ENCODE results near the gene PHACTR1.
"Not testable (repeated sequence)": the region's sequence is repeated elsewhere in the genome, so short reads cannot be mapped to it uniquely, and the experiment has no call there.

The PHACTR1 gene

DNA sequence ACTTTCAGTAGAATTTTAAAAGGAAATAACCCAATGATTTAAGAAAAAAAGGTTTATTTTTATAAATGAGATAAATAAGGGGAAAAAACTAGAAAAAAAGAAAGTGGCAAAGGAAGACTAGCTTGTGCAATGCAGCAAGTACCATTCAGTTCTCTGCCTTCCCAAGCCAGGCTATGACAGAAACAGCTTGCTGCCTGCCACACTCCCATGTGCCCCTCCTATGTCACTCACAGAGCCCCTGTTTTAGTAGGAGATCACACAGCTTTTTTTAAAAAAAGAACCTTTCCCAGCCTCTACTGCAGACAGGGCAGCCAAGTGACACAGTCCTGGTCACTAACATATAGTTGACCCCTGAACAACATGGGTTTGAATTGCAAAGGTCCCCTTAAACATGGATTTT lies 598.2 kb downstream of the PHACTR1 start:
- DNase-seq (ENCODE audit: low read depth), result no peak

DNA sequence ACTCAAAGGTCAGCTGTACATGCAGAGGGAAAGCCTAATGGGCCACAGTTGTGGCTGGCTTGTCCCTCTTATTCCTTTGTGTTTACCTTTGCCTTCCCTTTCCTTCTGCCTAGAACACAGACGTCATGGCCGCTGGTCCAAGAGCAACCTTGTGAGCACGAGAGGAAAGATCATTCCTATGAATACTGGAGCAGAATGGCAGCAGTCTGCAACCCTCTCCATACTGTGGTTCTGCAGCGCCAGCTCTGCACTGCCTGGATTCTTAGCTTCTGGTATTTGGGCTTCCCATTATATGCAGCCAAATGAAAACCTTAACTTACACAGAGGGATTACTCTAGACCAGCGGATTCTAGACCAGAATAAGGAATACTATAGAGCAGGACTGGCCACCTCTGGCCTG lies 599.3 kb downstream of the PHACTR1 start:
- DNase-seq (ENCODE audit: low read depth), result no peak

DNA sequence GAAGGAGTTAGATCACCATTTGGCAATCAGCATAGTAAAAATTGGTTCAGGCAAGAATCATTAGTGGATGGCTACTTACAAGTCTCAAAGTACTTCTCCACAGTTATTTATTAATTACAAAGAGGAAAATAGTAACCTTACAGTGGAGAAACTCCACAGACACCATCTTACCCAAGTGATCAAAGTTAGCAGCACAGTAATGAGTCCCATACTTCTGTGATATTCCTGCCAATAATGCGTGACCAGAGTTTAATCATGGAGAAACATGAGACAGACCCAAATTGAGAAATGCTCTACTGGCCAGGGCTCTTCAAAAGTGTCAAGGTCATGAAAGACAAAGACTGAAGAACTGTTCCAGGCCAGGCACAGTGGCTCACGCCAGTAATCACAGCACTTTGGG lies 602.3 kb downstream of the PHACTR1 start:
- DNase-seq (ENCODE audit: low read depth), result no peak

- no peak for DNase-seq (ENCODE audit: low read depth)
Observed at GRCh38 chr6:13319891-13320564, 603.5 kb downstream of the PHACTR1 start.

DNA sequence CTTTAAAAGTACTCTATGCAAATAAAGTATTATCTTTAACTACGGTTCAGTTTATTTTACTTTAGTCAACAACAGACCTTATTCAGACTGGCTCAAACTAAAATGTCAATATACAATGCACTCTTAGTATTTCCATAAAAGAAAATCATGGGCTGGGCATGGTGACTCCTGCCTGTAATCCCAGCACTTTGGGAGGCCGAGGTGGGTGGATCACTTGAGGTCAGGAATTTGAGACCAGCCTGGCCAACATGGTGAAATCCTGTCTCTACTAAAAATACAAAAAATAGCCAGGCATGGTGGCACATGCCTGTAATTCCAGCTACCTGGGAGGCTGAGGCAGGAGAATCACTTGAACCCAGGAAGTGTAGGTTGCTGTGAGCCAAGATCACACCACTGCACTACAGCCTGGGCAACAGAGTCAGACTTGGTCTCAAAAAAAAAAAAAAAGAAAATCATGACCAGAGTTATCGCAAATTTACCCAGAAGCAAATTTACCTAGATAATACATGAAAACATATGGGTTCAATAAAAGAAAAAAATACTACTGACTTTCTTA lies 609.5 kb downstream of the PHACTR1 start:
- DNase-seq (ENCODE audit: low read depth), result not testable (repeated sequence)

DNA sequence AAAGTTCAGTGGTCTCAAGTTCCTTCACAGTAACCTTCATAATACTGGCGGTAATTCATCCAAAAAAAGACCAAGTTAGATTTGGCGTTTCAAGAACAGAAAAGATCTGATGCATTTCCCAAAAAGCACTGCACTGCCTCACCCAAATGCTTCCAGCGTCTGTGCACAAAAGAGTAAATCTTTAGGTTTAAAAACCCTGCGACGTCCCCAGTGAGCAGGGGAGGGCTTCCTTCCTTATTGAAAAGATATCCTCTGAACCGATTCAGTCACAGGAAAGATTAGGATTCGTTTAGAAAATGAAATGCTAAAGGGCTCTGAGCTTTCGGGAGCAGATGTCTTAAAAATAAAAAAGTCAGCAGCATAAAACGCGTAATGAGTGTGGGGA lies 611.1 kb downstream of the PHACTR1 start:
- DNase-seq (ENCODE audit: low read depth), result no peak

- no peak for DNase-seq (ENCODE audit: low read depth)
Observed at GRCh38 chr6:13328076-13328874, 611.7 kb downstream of the PHACTR1 start, which contains the start of gene TBC1D7. TBC1D7 (minus strand) TSS chr6:13328537; CDS start chr6:13326898, 1,639 bp downstream.

- DNase-seq (ENCODE audit: low read depth), result no peak
Observed at GRCh38 chr6:13328875-13329183, 612.3 kb downstream of the PHACTR1 start.

DNA sequence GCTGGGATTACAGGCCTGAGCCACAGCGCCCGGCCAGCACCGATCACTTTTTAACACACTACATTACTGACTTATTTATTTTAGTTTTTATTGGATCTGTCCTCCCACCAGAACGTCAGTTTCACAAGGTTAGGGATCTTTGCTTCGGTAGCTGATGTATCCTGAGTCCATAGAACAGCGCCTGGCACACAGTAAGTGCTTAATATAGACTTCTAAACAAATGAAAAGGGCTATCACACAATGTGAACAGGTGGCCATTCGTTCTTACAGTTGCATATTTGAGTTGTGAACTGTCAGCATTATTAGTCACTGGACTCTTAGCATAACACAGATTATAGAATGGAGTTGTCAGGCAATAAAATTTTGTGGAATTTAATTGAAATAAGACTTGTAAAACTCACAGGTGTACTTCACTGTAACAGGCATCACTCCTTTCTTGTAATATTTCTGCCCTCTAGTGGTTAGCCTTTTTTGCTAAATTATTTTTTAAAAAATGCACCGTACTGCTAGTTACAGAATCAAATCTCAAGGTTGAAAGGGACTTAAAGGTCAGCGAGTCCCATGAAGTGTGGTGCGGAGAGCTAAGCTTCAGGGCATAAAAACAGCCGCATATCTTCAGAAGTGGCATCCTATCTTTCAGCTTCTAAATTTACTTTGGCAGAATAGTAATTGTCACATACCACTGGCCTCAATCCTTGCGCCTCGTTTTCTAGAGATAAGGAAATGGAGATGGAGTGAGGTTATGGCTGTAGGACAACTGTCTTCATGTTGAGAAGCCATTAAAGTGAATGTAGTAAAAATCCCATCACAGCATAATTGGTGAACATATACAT lies 615.2 kb downstream of the PHACTR1 start:
- no peak for DNase-seq (ENCODE audit: low read depth)

DNA sequence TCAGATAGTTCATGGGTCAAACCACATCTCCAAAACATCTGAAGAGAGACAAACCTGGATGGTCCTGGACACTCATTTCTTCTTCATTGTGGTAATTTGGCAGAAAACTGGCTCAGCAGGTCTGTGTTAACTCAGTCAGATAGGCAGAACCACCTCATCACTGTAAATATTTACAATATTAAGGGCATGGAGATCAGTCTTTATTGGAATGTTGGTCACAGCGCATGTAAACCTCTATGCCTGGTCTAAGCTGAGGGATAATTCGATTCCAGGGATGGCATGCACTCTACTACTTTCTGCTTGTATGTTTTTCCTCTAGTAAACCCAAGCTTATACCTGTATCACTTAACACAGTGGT lies 615.8 kb downstream of the PHACTR1 start:
- no peak for DNase-seq (ENCODE audit: low read depth)

DNA sequence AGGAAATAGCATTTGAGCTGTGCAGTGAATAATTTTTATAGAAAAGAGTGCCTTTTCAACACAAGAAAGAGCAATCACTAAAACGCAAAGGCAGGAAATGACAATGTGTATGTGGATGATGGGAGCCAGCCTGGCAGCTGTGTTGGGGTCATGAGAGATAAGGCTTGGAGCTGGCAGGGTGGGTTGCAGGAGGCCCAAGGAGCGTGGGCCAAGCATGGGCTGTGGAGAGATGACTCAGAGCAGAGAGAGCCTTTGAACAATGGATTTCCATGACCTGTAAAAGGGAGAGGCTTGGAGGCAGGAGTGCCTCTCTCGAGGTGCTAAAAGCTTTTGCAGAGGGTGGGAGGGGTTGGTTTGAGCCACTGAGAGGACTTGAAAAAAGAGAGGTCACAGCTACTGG lies 618.4 kb downstream of the PHACTR1 start:
- no peak for DNase-seq (ENCODE audit: low read depth)

DNA sequence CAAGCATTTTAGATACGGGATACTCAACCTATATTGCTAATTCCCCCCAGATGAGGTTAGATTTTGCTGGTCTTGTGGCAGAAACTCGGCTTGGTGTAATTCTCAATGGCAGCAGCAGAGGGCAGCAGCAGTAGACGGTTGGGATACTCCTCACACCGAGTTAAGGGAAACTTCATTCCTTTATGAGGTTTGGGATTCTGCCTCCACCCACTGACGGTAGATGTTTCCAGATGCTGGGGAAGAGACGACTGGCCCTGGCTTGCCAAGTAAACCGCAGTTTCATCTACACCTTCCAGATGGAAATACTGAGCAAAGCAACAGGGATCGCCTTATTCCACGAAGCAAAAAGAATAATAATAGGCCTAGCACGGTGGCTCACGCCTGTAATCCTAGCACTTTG lies 620.0 kb downstream of the PHACTR1 start:
- DNase-seq (ENCODE audit: low read depth), result peak; percentile 64

GRCh38 chr6:13338038-13338437 lies 621.5 kb downstream of the PHACTR1 start:
- no peak for DNase-seq (ENCODE audit: low read depth)
